HCT116 (cell line): ENCODE data around the gene FBXO42. TPM values are rescaled to one million over a fixed set of nuclear protein-coding genes. Genes with fewer than 3 reads are reported as not detected.

Source experiments
- ATAC-seq: fragments of 200-7000 bp; cut with Tn5 transposase; 2 replicates; pipeline ENCODE4 v1.9.1; 2020; ENCODE audit warnings: mild to moderate bottlenecking, moderate library complexity
- BruUV-seq: library from RNA; stranded (reverse); fragments of 400-500 nt; replicated peaks from 2 replicates; lab custom pipeline; 2021; lab: Mats Ljungman, UMichigan
- CTCF ChIA-PET: fragments of 300-600 bp; sonication (Branson Sonifier 250); formaldehyde crosslinking; loops from one replicate; lab custom pipeline; 2021; ENCODE audit warnings: antibody characterized with exemption; lab: Charles Lee
- POLR2A ChIA-PET: fragments of 300-600, 350-600 bp; sonication (Branson Sonifier 250); formaldehyde crosslinking; loops from one replicate; lab custom pipeline; 2021; ENCODE audit warnings: antibody characterized with exemption; lab: Charles Lee
- RAD21 ChIA-PET, 2 experiments: fragments of 300-600 bp; sonication (Branson Sonifier 250); formaldehyde crosslinking; loops; one replicate each; lab custom pipeline; 2023; ENCODE audit warnings: low total read pairs in 2 of 2; ENCODE audit not compliant: uncharacterized antibody in 2 of 2, unreplicated experiment in 2 of 2, low non-redundant PET in 1 of 2; lab: Charles Lee
- DNase-seq: peaks from one replicate; pipeline ENCODE4 v3.0.0-alpha.2; 2010; ENCODE audit warnings: low read depth, low spot score
- H2AFZ ChIP-seq: fragments of 200-600 bp; shearing (Covaris generic), sonication (generic); 2 replicates; pipeline ENCODE4 v1.6.1; 2017; ENCODE audit warnings: low read depth, mixed run types, mixed read lengths, antibody characterized with exemption, low read length; ENCODE audit not compliant: poor library complexity, severe bottlenecking
- H3K27ac ChIP-seq: 2 replicates; pipeline ENCODE4 v1.5.1; 2012; ENCODE audit warnings: low read depth, low read length
- H3K27me3 ChIP-seq: fragments of 200-600 bp; sonication (generic); 2 replicates; pipeline ENCODE4 v1.6.1; 2016; ENCODE audit warnings: mixed run types, low read length, mixed read lengths; ENCODE audit not compliant: insufficient read depth
- H3K36me3 ChIP-seq, 2 experiments: fragments of 200-500 bp in 1 of 2; fragments of 200-600 bp in 1 of 2; sonication (Bioruptor generic) in 1 of 2; sonication (generic) in 1 of 2; 2 replicates each; pipeline versions ENCODE4 v1.5.1 to v1.6.1; 2014 to 2016; ENCODE audit warnings: low read length in 2 of 2, inconsistent platforms in 1 of 2, mixed read lengths in 1 of 2, mixed run types in 1 of 2; ENCODE audit not compliant: insufficient read depth in 2 of 2, control insufficient read depth in 1 of 2
- H3K4me1 ChIP-seq, 2 experiments: fragments of 200-600 bp in 1 of 2; sonication (generic) in 1 of 2; 2 replicates each; pipeline versions ENCODE4 v1.5.1 to v1.6.1; 2012 to 2017; ENCODE audit warnings: low read length in 2 of 2, inconsistent platforms in 1 of 2, mild to moderate bottlenecking in 1 of 2, mixed read lengths in 1 of 2, mixed run types in 1 of 2, moderate library complexity in 1 of 2; ENCODE audit not compliant: insufficient read depth in 2 of 2, control insufficient read depth in 1 of 2
- H3K4me2 ChIP-seq: fragments of 200-600 bp; sonication (generic); 2 replicates; pipeline ENCODE4 v1.6.1; 2017; ENCODE audit warnings: mixed run types, low read length, mixed read lengths
- H3K4me3 ChIP-seq, 2 experiments: fragments of 200-600 bp in 1 of 2; sonication (generic) in 1 of 2; replicated peaks in 1 of 2; 2 replicates each; pipeline ENCODE4 v1.5.1; 2011 to 2016; ENCODE audit warnings: low read length in 2 of 2, control low read depth in 1 of 2, low read depth in 1 of 2, mild to moderate bottlenecking in 1 of 2, mixed read lengths in 1 of 2, mixed run types in 1 of 2
- H3K79me2 ChIP-seq: fragments of 200-600 bp; sonication (generic); 2 replicates; pipeline ENCODE4 v1.6.1; 2017; ENCODE audit warnings: mild to moderate bottlenecking, mixed run types, low read length, moderate library complexity, mixed read lengths; ENCODE audit not compliant: insufficient read depth
- H3K9ac ChIP-seq: fragments of 200-600 bp; sonication (generic); 2 replicates; pipeline ENCODE4 v1.6.1; 2016; ENCODE audit warnings: low read length, mixed read lengths
- H3K9me2 ChIP-seq: fragments of 200-600 bp; sonication (generic), shearing (Covaris generic); 2 replicates; pipeline ENCODE4 v1.6.1; 2017; ENCODE audit warnings: mixed run types, mild to moderate bottlenecking, moderate library complexity; ENCODE audit not compliant: insufficient read depth
- H3K9me3 ChIP-seq, 2 experiments: fragments of 200-500 bp in 1 of 2; fragments of 200-600 bp in 1 of 2; sonication (Bioruptor generic) in 1 of 2; sonication (generic) in 1 of 2; 2 replicates each; pipeline ENCODE4 v1.6.1; 2014 to 2017; ENCODE audit warnings: low read length in 2 of 2, mixed read lengths in 2 of 2, inconsistent platforms in 1 of 2, low read depth in 1 of 2, mild to moderate bottlenecking in 1 of 2, mixed run types in 1 of 2, moderate library complexity in 1 of 2; ENCODE audit not compliant: control insufficient read depth in 1 of 2, insufficient read depth in 1 of 2
- H4K20me1 ChIP-seq: fragments of 200-600 bp; sonication (generic), shearing (Covaris generic); 2 replicates; pipeline ENCODE4 v1.6.1; 2017; ENCODE audit warnings: mixed run types, mild to moderate bottlenecking, moderate library complexity; ENCODE audit not compliant: insufficient read depth
- CTCF ChIP-seq, 3 experiments: fragments of 200-600 bp in 1 of 3; sonication (generic) in 1 of 3; IDR thresholded peaks in 2 of 3; conservative IDR thresholded peaks in 1 of 3; 2 replicates each; pipeline ENCODE4 v1.5.1; 2012 to 2017; ENCODE audit warnings: low read depth in 2 of 3, low read length in 2 of 3, antibody characterized with exemption in 1 of 3, borderline replicate concordance in 1 of 3, control low read depth in 1 of 3, mild to moderate bottlenecking in 1 of 3, mixed read lengths in 1 of 3, mixed run types in 1 of 3, moderate library complexity in 1 of 3; ENCODE audit not compliant: insufficient read depth in 1 of 3
- JUND ChIP-seq: IDR thresholded peaks from 2 replicates; pipeline ENCODE4 v1.6.1; 2012
- MAX ChIP-seq: IDR thresholded peaks from 2 replicates; pipeline ENCODE4 v1.6.1; 2012
- POLR2AphosphoS5 ChIP-seq: IDR thresholded peaks from 2 replicates; pipeline ENCODE4 v1.6.1; 2011; ENCODE audit warnings: mild to moderate bottlenecking, low read depth, low read length, moderate library complexity
- SIN3A ChIP-seq: IDR thresholded peaks from 2 replicates; pipeline ENCODE4 v1.6.1; 2012; ENCODE audit warnings: low read depth
- SRF ChIP-seq: IDR thresholded peaks from 2 replicates; pipeline ENCODE4 v1.6.1; 2012; ENCODE audit warnings: low read depth
- YY1 ChIP-seq: IDR thresholded peaks from 2 replicates; pipeline ENCODE4 v1.6.1; 2011; ENCODE audit warnings: low read length, low read depth, moderate library complexity, mild to moderate bottlenecking; ENCODE audit not compliant: insufficient replicate concordance; ENCODE audit errors: extremely low read depth
- ZNF274 ChIP-seq: fragments of 200-500 bp; sonication (Bioruptor generic); IDR thresholded peaks from 2 replicates; pipeline ENCODE4 v1.6.1; 2014; ENCODE audit warnings: mild to moderate bottlenecking, low read depth, low read length, inconsistent platforms
- intact Hi-C: fragments of 100-400 bp; cut with micrococcal nuclease; formaldehyde crosslinking; loops from 2 replicates; pipeline ENCODE4 v1.10.0; 2022
- total RNA-seq: library from RNA; stranded (reverse); gene quantifications from one replicate; pipeline ENCODE4 v1.2.1, GENCODE V29; 2021; ENCODE audit not compliant: unreplicated experiment

FBXO42 gene
- total RNA-seq, 1 experiment from 2014 or later, result 20.6 TPM

GRCh38 chr1:16334655-16335340 is 17.5 kb downstream of the FBXO42 start:
- H3K79me2 ChIP-seq, result peaks cover 39% of the 10 kb centered on the region
- intact Hi-C loops, result no loop called here
- H3K27me3 ChIP-seq, result no peaks in the 10 kb centered on the region
- no peak overlapping the region for H3K27ac ChIP-seq
- H3K9me2 ChIP-seq, result no peaks in the 10 kb centered on the region
- ChIA-PET CTCF (no interaction called here), RAD21 (no interaction called here), POLR2A (no interaction called here)
- no peak overlapping the region for H3K9ac ChIP-seq
- BruUV-seq, result no TSS peak
- H2AFZ ChIP-seq, result no peak overlapping the region
- no peaks in the 10 kb centered on the region for H3K36me3 ChIP-seq
- no peaks in the 10 kb centered on the region for H3K9me3 ChIP-seq
- H3K4me3 ChIP-seq, result no peak overlapping the region
- no peak overlapping the region for H3K4me2 ChIP-seq
- no peak for DNase-seq
- H3K4me1 ChIP-seq, result peaks cover 6 to 20% of the 10 kb centered on the region in 2 experiments
- no peaks in the 10 kb centered on the region for H4K20me1 ChIP-seq
- ATAC-seq, result no peak
- TF ChIP-seq POLR2AphosphoS5 (no peak), ZNF274 (no peak), SRF (no peak), MAX (no peak), SIN3A (no peak), JUND (no peak), YY1 (no peak), CTCF (IDR thresholded peaks at IDR 0.05 in 2 of 3, conservative IDR thresholded peaks at IDR 0.05 in 1 of 3; ENCODE audit: borderline replicate concordance in 1 of 3, insufficient read depth in 1 of 3, low read depth in 2 of 3, low read length in 2 of 3) (no peak)
